Stimulated activated CD4-positive, alpha-beta T cell treated with anti-CD3 and anti-CD28 coated beads, TNF-alpha, amount 100 ng/mL, for 24 hours (primary cell): Measurements from ENCODE around the gene MAPK14.

ENCODE experiments used
- DNase-seq, 3 experiments: peaks; one replicate each; pipeline ENCODE4 v3.0.0-alpha.2; 2020; ENCODE audit warnings: low read depth in 3 of 3

The MAPK14 gene

GRCh38 chr6:36101691-36102090, 74.1 kb downstream of the MAPK14 start:
- no peak for DNase-seq

- DNase-seq, result no peak
These were observed 75.2 kb downstream of the MAPK14 start for GRCh38 chr6:36102853-36103252.

GRCh38 chr6:36104836-36105235, 77.2 kb downstream of the MAPK14 start:
- DNase-seq, result no peak

GRCh38 chr6:36109092-36109491, 81.5 kb downstream of the MAPK14 start:
- DNase-seq, result no peak

- no peak for DNase-seq
These were observed 82.4 kb downstream of the MAPK14 start for GRCh38 chr6:36110050-36110449.

- no peak for DNase-seq
These were observed 83.3 kb downstream of the MAPK14 start for GRCh38 chr6:36110863-36111262.

GRCh38 chr6:36111526-36111925, 83.9 kb downstream of the MAPK14 start:
- no peak for DNase-seq

GRCh38 chr6:36113049-36113448, 85.4 kb downstream of the MAPK14 start:
- no peak for DNase-seq

- DNase-seq, result no peak
These were observed 86.1 kb downstream of the MAPK14 start for GRCh38 chr6:36113703-36114102.

GRCh38 chr6:36114798-36115408, 87.3 kb downstream of the MAPK14 start:
- no peak for DNase-seq

GRCh38 chr6:36115412-36115811, 87.8 kb downstream of the MAPK14 start:
- no peak for DNase-seq

- no peak for DNase-seq
These were observed 88.7 kb downstream of the MAPK14 start for GRCh38 chr6:36116066-36116864.

- no peak for DNase-seq
These were observed 89.3 kb downstream of the MAPK14 start for GRCh38 chr6:36116943-36117342.

GRCh38 chr6:36117658-36118549, 90.3 kb downstream of the MAPK14 start:
- DNase-seq, result no peak

- DNase-seq, result peak in 1 of 3 experiments; percentile 49
These were observed 91.0 kb downstream of the MAPK14 start for GRCh38 chr6:36118550-36119107.

GRCh38 chr6:36119209-36119608, 91.6 kb downstream of the MAPK14 start:
- DNase-seq, result no peak

- DNase-seq, result no peak
These were observed 92.4 kb downstream of the MAPK14 start for GRCh38 chr6:36120018-36120417.

- DNase-seq, result peak in 2 of 3 experiments; percentile 57 to 58
These were observed 92.9 kb downstream of the MAPK14 start for GRCh38 chr6:36120539-36120938.

- peak in 1 of 3 experiments; percentile 56 for DNase-seq
These were observed 93.6 kb downstream of the MAPK14 start for GRCh38 chr6:36120979-36121786.

- DNase-seq, result no peak
These were observed 94.3 kb downstream of the MAPK14 start for GRCh38 chr6:36121787-36122494.
